Smooth muscle cell (in vitro differentiated cells): ENCODE results near the gene INTS3. TPM values are rescaled to one million over a fixed set of nuclear protein-coding genes. Genes with fewer than 3 reads are reported as not detected.
A peak's percentile ranks its signal among the peaks of the same experiment; 100 is the strongest.

Experiments used
- DNase-seq: peaks from one replicate; lab custom pipeline; 2025; ENCODE audit not compliant: unreplicated experiment; lab: John Stamatoyannopoulos, UW
- H2AFZ ChIP-seq: fragments of 200-600 bp; sonication (generic); 2 replicates; pipeline ENCODE4 v1.6.0; 2016; ENCODE audit warnings: antibody characterized with exemption, low read depth, mild to moderate bottlenecking
- H3F3A ChIP-seq: fragments of 200-600 bp; sonication (generic); 2 replicates; pipeline ENCODE4 v1.6.0; 2017; ENCODE audit warnings: antibody characterized with exemption, low read depth
- H3K27ac ChIP-seq: fragments of 200-600 bp; sonication (generic); 2 replicates; pipeline ENCODE4 v1.5.1; 2016; ENCODE audit warnings: low read depth, mild to moderate bottlenecking
- H3K27me3 ChIP-seq: fragments of 200-600 bp; sonication (generic); 2 replicates; pipeline ENCODE4 v1.6.1; 2016; ENCODE audit warnings: low read depth, mild to moderate bottlenecking
- H3K36me3 ChIP-seq: fragments of 200-600 bp; sonication (generic); 2 replicates; pipeline ENCODE4 v1.5.1; 2016; ENCODE audit warnings: low read depth
- H3K4me1 ChIP-seq: fragments of 200-600 bp; sonication (generic); 2 replicates; pipeline ENCODE4 v1.5.1; 2016; ENCODE audit warnings: low read depth
- H3K4me2 ChIP-seq: fragments of 200-600 bp; sonication (generic); 2 replicates; pipeline ENCODE4 v1.6.0; 2016; ENCODE audit warnings: mild to moderate bottlenecking
- H3K4me3 ChIP-seq: fragments of 200-600 bp; sonication (generic); 2 replicates; pipeline ENCODE4 v1.5.1; 2016; ENCODE audit warnings: mild to moderate bottlenecking
- H3K79me2 ChIP-seq: fragments of 200-600 bp; sonication (generic); 2 replicates; pipeline ENCODE4 v1.6.0; 2016; ENCODE audit warnings: low read depth, mild to moderate bottlenecking
- H3K9ac ChIP-seq: fragments of 200-600 bp; sonication (generic); 2 replicates; pipeline ENCODE4 v1.6.0; 2016; ENCODE audit warnings: low read depth
- H3K9me3 ChIP-seq: fragments of 200-600 bp; sonication (generic); replicated peaks from 2 replicates; pipeline ENCODE4 v1.5.1; 2016; ENCODE audit warnings: low read depth
- H4K20me1 ChIP-seq: fragments of 200-600 bp; sonication (generic); 2 replicates; pipeline ENCODE4 v1.6.0; 2016; ENCODE audit warnings: low read depth
- CTCF ChIP-seq: fragments of 200-600 bp; sonication (generic); IDR thresholded peaks from 2 replicates; pipeline ENCODE4 v1.5.1; 2017; ENCODE audit warnings: borderline replicate concordance, mild to moderate bottlenecking, antibody characterized with exemption; ENCODE audit not compliant: insufficient read depth, poor library complexity, severe bottlenecking
- WGBS: methylation state at CpG from one replicate; pipeline ENCODE4 v1.1.7; 2016; ENCODE audit warnings: low lambda C conversion rate; 5-methylcytosine and 5-hydroxymethylcytosine counted together
- polyA plus RNA-seq: library from polyadenylated mRNA; unstranded; fragments of >200 nt; fragmentation: Nextera tagmentation; extraction: Ambion mirVana; gene quantifications from 2 replicates; pipeline ENCODE4 v1.2.1, GENCODE V29; 2016
- total RNA-seq: library from RNA; depleted of rRNA; stranded (reverse); fragments of >200 nt; gene quantifications from 2 replicates; pipeline ENCODE4 v1.2.3, GENCODE V29; 2014

Gene INTS3
- total and polyA plus RNA-seq, 2 experiments from 2014 or later, result 22.3 to 33.6 TPM

DNA sequence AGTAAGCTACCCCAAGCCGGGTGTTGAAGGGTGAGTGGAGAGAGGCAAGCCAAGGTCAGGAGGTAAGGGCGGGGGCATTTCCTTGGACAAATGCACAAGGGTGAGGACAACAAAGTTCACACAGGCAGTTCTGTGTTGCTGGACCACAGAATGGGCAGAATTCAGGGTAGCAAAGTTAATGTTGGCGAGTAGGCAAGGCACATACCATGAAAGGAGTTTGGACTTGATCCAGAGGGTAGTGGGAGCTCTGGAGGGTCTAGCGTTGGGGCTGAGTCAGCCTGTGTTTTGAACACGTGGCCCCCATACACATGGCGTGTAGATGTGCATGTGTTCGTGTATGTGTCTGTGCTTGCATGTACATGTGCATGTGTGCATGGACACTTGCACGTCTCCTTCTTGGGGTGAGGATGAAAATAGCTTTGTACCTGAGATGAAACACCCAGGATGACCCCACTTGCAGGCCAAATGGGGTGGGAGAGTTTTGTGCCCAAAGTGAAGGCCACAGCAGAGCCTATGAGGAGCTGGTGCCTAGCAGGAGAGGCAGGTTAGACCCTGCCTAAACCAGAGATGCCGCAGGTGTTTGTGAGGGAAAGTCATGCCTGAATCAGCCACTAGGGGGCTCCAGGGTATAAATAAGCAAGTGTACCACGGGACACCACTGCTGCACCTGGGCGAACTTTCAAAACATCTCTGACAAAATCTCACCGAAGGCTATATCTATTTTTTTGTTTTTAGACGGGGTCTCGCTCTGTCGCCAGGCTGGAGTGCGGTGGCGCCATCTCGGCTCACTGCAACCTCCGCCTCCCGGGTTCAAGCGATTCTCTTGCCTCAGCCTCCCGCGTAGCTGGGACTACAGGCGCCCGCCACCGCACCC lies 69.2 kb downstream of the INTS3 start:
- Histone ChIP-seq H3K27me3 (no peaks in the 10 kb centered on the region), H3K4me2 (no peak overlapping the region), H3K79me2 (no peaks in the 10 kb centered on the region), H3F3A (no peaks in the 10 kb centered on the region), H4K20me1 (no peaks in the 10 kb centered on the region), H3K36me3 (no peaks in the 10 kb centered on the region), H3K4me1 (peaks cover 23% of the 10 kb centered on the region), H2AFZ (no peak overlapping the region), H3K4me3 (no peak overlapping the region), H3K27ac (no peak overlapping the region), H3K9me3 (no peaks in the 10 kb centered on the region), H3K9ac (no peak overlapping the region)
- 65% methylated on average over 26 of the region's 26 CpGs for WGBS
- DNase-seq, result no peak
- peak; percentile 77 for TF ChIP-seq CTCF

- H3K9me3 ChIP-seq, result no peaks in the 10 kb centered on the region
- H3K79me2 ChIP-seq, result no peaks in the 10 kb centered on the region
- no peak overlapping the region for H3K9ac ChIP-seq
- no peak overlapping the region for H3K4me3 ChIP-seq
- 94% methylated on average over 3 of the region's 3 CpGs for WGBS
- no peaks in the 10 kb centered on the region for H3K36me3 ChIP-seq
- no peaks in the 10 kb centered on the region for H3F3A ChIP-seq
- no peak overlapping the region for H3K4me2 ChIP-seq
- peaks cover 14% of the 10 kb centered on the region for H3K4me1 ChIP-seq
- H3K27ac ChIP-seq, result no peak overlapping the region
- no peaks in the 10 kb centered on the region for H3K27me3 ChIP-seq
- H4K20me1 ChIP-seq, result no peaks in the 10 kb centered on the region
- no peak overlapping the region for H2AFZ ChIP-seq
- no peak for TF ChIP-seq CTCF
- no peak for DNase-seq
Measured at GRCh38 chr1:153798468-153798780, 70.6 kb downstream of the INTS3 start.

- TF ChIP-seq CTCF, result no peak
- WGBS, result 98% methylated on average over 4 of the region's 4 CpGs
Measured at GRCh38 chr1:153799016-153799415, 71.2 kb downstream of the INTS3 start.

More at GRCh38 chr1:153799016-153799415, 71.2 kb downstream of the INTS3 start:
- Histone ChIP-seq H3K27ac (no peak overlapping the region), H3K9ac (no peak overlapping the region), H3K36me3 (no peaks in the 10 kb centered on the region), H3K79me2 (no peaks in the 10 kb centered on the region), H3K27me3 (no peaks in the 10 kb centered on the region), H3K9me3 (no peaks in the 10 kb centered on the region), H4K20me1 (no peaks in the 10 kb centered on the region), H3K4me3 (no peak overlapping the region), H3F3A (no peaks in the 10 kb centered on the region), H2AFZ (no peak overlapping the region), H3K4me2 (no peak overlapping the region), H3K4me1 (peaks cover 8% of the 10 kb centered on the region)
- no peak for DNase-seq
